ENCODE data around the gene ACOT6.
"Not testable (repeated sequence)": the region's sequence is repeated elsewhere in the genome, so short reads cannot be mapped to it uniquely, and the experiment has no call there.

Gene ACOT6

GRCh38 chr14:73623504-73624054, 11.3 kb downstream of the ACOT6 start:
- no peak overlapping the region for H3K4me3 ChIP-seq (ENCODE audit: insufficient read depth, low read depth, low read length, poor library complexity, severe bottlenecking)
- H3K36me3 ChIP-seq (ENCODE audit: control insufficient read depth, insufficient read depth, low read length), result no peaks in the 10 kb centered on the region
- DNase-seq, result no peak
- H3K27me3 ChIP-seq (replicated peaks; ENCODE audit: control insufficient read depth, insufficient read depth, low read length, poor library complexity, severe bottlenecking), result no peaks in the 10 kb centered on the region
- H3K4me1 ChIP-seq (ENCODE audit: control insufficient read depth, insufficient read depth, low read length, poor library complexity, severe bottlenecking), result no peaks in the 10 kb centered on the region
- H3K27ac ChIP-seq (ENCODE audit: insufficient read depth, low read length, poor library complexity, severe bottlenecking), result no peak overlapping the region
- no peaks in the 10 kb centered on the region for H3K9me3 ChIP-seq (ENCODE audit: control insufficient read depth, low read length)

- Histone ChIP-seq H3K27me3 (replicated peaks; ENCODE audit: control insufficient read depth, insufficient read depth, low read length, poor library complexity, severe bottlenecking) (no peaks in the 10 kb centered on the region), H3K4me1 (ENCODE audit: control insufficient read depth, insufficient read depth, low read length, poor library complexity, severe bottlenecking) (no peaks in the 10 kb centered on the region), H3K4me3 (ENCODE audit: insufficient read depth, low read depth, low read length, poor library complexity, severe bottlenecking) (no peak overlapping the region), H3K36me3 (ENCODE audit: control insufficient read depth, insufficient read depth, low read length) (no peaks in the 10 kb centered on the region), H3K27ac (ENCODE audit: insufficient read depth, low read length, poor library complexity, severe bottlenecking) (no peak overlapping the region), H3K9me3 (ENCODE audit: control insufficient read depth, low read length) (no peaks in the 10 kb centered on the region)
- no peak for DNase-seq
Measured at GRCh38 chr14:73625706-73626105, 13.4 kb downstream of the ACOT6 start.

GRCh38 chr14:73627151-73627558, 14.8 kb downstream of the ACOT6 start:
- Histone ChIP-seq H3K9me3 (ENCODE audit: control insufficient read depth, low read length) (no peaks in the 10 kb centered on the region), H3K4me1 (ENCODE audit: control insufficient read depth, insufficient read depth, low read length, poor library complexity, severe bottlenecking) (no peaks in the 10 kb centered on the region), H3K27ac (ENCODE audit: insufficient read depth, low read length, poor library complexity, severe bottlenecking) (no peak overlapping the region), H3K27me3 (replicated peaks; ENCODE audit: control insufficient read depth, insufficient read depth, low read length, poor library complexity, severe bottlenecking) (no peaks in the 10 kb centered on the region), H3K4me3 (ENCODE audit: insufficient read depth, low read depth, low read length, poor library complexity, severe bottlenecking) (no peak overlapping the region), H3K36me3 (ENCODE audit: control insufficient read depth, insufficient read depth, low read length) (no peaks in the 10 kb centered on the region)
- DNase-seq, result no peak

- no peaks in the 10 kb centered on the region for H3K36me3 ChIP-seq (ENCODE audit: control insufficient read depth, insufficient read depth, low read length)
- H3K4me1 ChIP-seq (ENCODE audit: control insufficient read depth, insufficient read depth, low read length, poor library complexity, severe bottlenecking), result peaks cover 7% of the 10 kb centered on the region
- no peak overlapping the region for H3K27ac ChIP-seq (ENCODE audit: insufficient read depth, low read length, poor library complexity, severe bottlenecking)
- no peak for DNase-seq
- H3K4me3 ChIP-seq (ENCODE audit: insufficient read depth, low read depth, low read length, poor library complexity, severe bottlenecking), result no peak overlapping the region
- H3K9me3 ChIP-seq (ENCODE audit: control insufficient read depth, low read length), result no peaks in the 10 kb centered on the region
- H3K27me3 ChIP-seq (replicated peaks; ENCODE audit: control insufficient read depth, insufficient read depth, low read length, poor library complexity, severe bottlenecking), result no peaks in the 10 kb centered on the region
Measured at GRCh38 chr14:73630009-73630780, 17.9 kb downstream of the ACOT6 start.

DNA sequence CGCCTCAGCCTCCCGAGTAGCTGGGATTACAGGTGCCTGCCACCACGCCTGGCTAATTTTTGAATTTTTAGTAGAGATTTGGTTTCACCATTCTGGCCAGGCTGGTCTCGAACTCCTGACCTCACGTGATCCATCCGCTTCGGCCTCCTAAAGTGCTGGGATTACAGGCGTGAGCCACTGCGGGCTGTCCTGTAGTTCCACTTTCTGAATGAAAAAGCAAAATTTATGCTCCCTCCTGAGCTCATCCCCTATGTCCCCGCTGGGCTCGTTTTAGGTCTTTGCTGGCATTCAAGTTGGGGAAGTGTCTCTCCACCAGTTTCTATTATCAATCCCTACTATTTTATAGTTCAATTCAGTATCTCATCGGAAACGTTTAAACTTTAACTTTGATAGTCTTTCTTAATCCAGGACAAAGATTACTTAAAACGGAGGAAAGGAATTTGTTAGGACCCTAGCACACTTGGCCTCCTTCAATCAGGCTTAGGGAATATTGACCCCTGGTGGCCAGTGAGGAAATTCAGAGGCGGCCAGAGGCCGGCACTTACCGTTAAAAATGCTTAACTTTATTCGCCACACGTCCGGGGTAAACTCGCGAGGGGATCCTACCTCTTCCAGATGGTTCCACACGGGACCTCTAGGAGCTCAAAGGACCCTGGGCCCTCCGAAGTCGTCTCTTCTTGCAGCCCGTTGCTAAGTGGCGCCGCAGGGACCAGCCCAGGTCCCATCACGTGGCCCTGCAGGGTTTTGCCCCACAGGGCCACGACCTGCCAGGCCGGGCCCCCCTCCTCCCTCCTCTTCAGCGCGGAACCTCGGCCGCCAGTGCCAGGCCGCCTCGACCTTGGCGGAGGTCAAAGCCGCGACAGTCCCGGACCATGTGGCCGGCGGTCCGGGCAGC, 21.0 kb downstream of the ACOT6 start:
- DNase-seq, result peak; percentile 7 to 29 (median 25)
- Histone ChIP-seq H3K4me3 (ENCODE audit: insufficient read depth, low read depth, low read length, poor library complexity, severe bottlenecking) (peak overlapping the region; percentile 55), H3K9me3 (ENCODE audit: control insufficient read depth, low read length) (no peaks in the 10 kb centered on the region), H3K27me3 (replicated peaks; ENCODE audit: control insufficient read depth, insufficient read depth, low read length, poor library complexity, severe bottlenecking) (no peaks in the 10 kb centered on the region), H3K4me1 (ENCODE audit: control insufficient read depth, insufficient read depth, low read length, poor library complexity, severe bottlenecking) (peaks cover 7% of the 10 kb centered on the region), H3K27ac (ENCODE audit: insufficient read depth, low read length, poor library complexity, severe bottlenecking) (no peak overlapping the region), H3K36me3 (ENCODE audit: control insufficient read depth, insufficient read depth, low read length) (no peaks in the 10 kb centered on the region)

DNA sequence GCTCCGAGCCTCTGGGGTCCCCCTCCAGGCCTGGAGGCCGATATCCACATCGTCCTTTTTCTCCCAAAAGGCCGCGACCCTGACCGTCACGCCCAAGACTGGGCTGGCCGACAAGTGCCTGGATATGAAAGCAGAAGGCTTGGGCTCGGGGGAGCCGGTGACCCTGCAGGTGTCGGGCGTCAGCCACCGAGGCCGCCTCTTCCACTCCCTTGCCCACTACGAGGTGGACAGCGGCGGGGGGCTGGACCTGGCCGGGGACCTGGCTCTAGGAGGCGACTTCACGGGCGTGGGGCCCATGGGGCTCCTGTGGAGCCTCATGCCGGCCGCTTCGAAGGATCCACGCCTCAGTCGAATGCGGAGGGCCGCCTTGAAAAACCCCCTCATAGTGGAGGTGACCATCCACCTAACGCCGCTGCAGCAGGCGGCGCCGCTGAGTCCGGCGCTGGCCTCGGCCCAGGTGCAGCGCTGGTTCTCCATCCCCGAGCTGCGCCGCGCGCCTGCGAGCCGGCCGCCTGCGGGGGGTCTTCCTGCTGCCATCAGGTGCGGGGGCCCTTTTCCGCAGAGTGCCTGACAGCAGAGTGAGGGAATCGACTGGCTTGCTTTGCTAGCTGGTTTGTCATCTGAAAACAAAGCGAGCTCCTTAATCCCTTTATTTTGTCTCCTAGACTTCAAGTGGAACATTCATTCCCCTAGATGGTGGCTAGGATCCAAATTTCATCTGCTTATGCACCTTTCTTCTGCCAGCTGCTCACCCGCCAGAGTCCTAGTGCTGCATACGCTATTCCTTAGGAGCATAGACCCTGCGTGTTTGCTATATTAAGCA, 21.9 kb downstream of the ACOT6 start:
- Histone ChIP-seq H3K27me3 (replicated peaks; ENCODE audit: control insufficient read depth, insufficient read depth, low read length, poor library complexity, severe bottlenecking) (no peaks in the 10 kb centered on the region), H3K36me3 (ENCODE audit: control insufficient read depth, insufficient read depth, low read length) (no peaks in the 10 kb centered on the region), H3K9me3 (ENCODE audit: control insufficient read depth, low read length) (no peaks in the 10 kb centered on the region), H3K27ac (ENCODE audit: insufficient read depth, low read length, poor library complexity, severe bottlenecking) (no peak overlapping the region), H3K4me3 (ENCODE audit: insufficient read depth, low read depth, low read length, poor library complexity, severe bottlenecking) (peak overlapping the region; percentile 55), H3K4me1 (ENCODE audit: control insufficient read depth, insufficient read depth, low read length, poor library complexity, severe bottlenecking) (peaks cover 7% of the 10 kb centered on the region)
- no peak for DNase-seq

DNA sequence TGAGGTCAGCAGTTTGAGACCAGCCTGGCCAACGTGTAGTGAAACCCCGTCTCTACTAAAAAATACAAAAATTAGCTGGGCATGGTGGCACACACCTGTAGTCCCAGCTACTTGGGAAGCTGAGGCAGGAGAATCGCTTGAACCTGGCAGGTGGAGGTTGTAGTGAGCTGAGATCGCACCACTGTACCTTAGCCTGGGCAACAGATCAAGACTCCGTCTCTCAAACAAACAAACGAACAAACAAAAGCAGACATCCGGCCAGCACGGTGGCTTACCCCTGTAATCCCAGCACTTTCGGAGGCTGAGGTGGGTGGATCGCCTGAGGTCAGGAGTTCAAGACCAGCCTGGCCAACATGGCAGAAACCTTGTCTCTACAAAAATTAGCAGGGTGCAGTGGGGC, 24.0 kb downstream of the ACOT6 start:
- H3K27me3 ChIP-seq (replicated peaks; ENCODE audit: control insufficient read depth, insufficient read depth, low read length, poor library complexity, severe bottlenecking); H3K4me1 ChIP-seq (ENCODE audit: control insufficient read depth, insufficient read depth, low read length, poor library complexity, severe bottlenecking); H3K27ac ChIP-seq (ENCODE audit: insufficient read depth, low read length, poor library complexity, severe bottlenecking); H3K36me3 ChIP-seq (ENCODE audit: control insufficient read depth, insufficient read depth, low read length); H3K9me3 ChIP-seq (ENCODE audit: control insufficient read depth, low read length); H3K4me3 ChIP-seq (ENCODE audit: insufficient read depth, low read depth, low read length, poor library complexity, severe bottlenecking); DNase-seq: not testable (repeated sequence)

- Histone ChIP-seq H3K4me3 (ENCODE audit: insufficient read depth, low read depth, low read length, poor library complexity, severe bottlenecking) (no peak overlapping the region), H3K36me3 (ENCODE audit: control insufficient read depth, insufficient read depth, low read length) (no peaks in the 10 kb centered on the region)
- no peak for DNase-seq
Measured at GRCh38 chr14:73637830-73638229, 25.5 kb downstream of the ACOT6 start.

GRCh38 chr14:73640796-73641365, 28.6 kb downstream of the ACOT6 start:
- Histone ChIP-seq H3K27ac (ENCODE audit: insufficient read depth, low read length, poor library complexity, severe bottlenecking) (no peak overlapping the region), H3K9me3 (ENCODE audit: control insufficient read depth, low read length) (no peaks in the 10 kb centered on the region), H3K4me3 (ENCODE audit: insufficient read depth, low read depth, low read length, poor library complexity, severe bottlenecking) (no peak overlapping the region), H3K27me3 (replicated peaks; ENCODE audit: control insufficient read depth, insufficient read depth, low read length, poor library complexity, severe bottlenecking) (no peaks in the 10 kb centered on the region), H3K36me3 (ENCODE audit: control insufficient read depth, insufficient read depth, low read length) (no peaks in the 10 kb centered on the region), H3K4me1 (ENCODE audit: control insufficient read depth, insufficient read depth, low read length, poor library complexity, severe bottlenecking) (peaks cover 5% of the 10 kb centered on the region)
- DNase-seq, result no peak

More at GRCh38 chr14:73637830-73638229, 25.5 kb downstream of the ACOT6 start:
- H3K9me3 ChIP-seq (ENCODE audit: control insufficient read depth, low read length), result no peaks in the 10 kb centered on the region
- no peak overlapping the region for H3K27ac ChIP-seq (ENCODE audit: insufficient read depth, low read length, poor library complexity, severe bottlenecking)
- peaks cover 7% of the 10 kb centered on the region for H3K4me1 ChIP-seq (ENCODE audit: control insufficient read depth, insufficient read depth, low read length, poor library complexity, severe bottlenecking)
- no peaks in the 10 kb centered on the region for H3K27me3 ChIP-seq (replicated peaks; ENCODE audit: control insufficient read depth, insufficient read depth, low read length, poor library complexity, severe bottlenecking)

Data from effector memory CD4-positive, alpha-beta T cell (primary cell).